ENCODE results near the gene XYLT1.

Gene XYLT1

DNA sequence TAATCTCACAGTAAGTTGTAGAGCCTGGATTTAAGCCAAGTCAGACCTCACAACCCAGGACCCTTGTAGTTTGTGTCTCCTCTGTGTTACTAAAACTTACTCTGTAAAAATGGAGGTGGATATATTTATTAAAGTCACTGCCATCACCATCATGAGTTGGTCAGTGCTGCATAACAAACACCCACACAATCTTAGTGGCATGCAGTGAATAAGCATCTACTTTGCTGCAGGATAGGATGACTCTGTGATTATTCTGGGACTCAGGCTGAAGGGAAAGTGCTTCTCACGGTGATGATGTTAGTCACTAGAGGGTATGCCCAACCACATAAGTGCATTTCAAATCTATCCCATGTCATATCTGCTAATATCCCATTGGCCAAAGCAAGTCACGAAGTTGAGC is 398.7 kb downstream of the XYLT1 start:
- no peak for DNase-seq

DNA sequence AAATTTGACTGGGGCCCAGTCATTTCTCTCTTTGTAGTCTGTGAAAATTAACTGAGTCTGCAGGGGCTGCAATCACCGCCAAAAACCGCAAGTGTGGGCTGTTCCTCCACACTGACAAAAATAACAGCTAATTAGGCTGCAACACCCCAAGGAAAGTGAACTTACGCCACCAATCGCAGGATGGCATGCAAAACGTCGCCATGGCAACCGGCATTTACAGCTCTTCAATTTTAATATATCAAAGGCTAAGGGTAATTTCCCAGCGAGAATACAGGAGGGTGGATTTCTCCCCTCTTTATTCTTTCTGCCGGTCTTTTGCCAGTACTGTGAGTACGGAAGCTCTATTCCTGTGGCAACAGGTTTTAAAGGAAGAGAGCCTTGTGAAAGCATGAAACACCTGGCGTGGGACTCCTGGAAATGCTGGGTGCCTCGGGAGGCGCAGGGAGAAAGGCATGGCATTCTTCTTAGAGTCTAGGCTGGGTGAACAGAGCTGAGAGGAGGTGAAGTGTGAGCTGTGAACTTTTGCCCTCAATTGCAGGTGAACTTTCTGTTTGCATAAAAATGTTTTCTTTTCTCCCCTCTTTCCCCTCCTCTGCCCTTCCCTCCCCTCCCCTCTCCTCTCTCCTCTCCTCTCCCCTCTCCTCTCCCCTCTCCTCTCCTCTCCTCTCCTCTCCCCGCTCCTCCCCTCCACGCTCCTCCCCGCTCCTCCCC is 399.7 kb downstream of the XYLT1 start:
- peak; percentile 34 to 79 for DNase-seq

DNA sequence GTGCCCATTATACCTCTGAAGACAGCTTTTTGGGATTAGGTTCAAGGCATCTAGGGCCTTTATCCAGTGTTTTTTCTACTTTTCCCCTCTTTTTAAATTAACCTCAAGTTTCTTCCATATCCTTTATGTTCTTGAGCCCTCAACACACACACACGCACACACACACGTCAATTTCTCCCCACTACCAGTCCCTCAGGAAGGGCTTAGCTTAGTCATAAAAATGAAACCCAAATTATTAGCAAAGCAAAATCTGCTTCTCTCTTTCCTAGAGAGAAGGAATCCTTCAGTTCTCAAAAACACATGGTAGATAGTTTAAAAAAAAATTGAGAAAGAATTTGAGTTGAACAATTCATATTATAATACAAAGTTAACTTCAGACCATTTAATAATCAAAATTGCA is 401.1 kb downstream of the XYLT1 start:
- DNase-seq, result no peak

DNA sequence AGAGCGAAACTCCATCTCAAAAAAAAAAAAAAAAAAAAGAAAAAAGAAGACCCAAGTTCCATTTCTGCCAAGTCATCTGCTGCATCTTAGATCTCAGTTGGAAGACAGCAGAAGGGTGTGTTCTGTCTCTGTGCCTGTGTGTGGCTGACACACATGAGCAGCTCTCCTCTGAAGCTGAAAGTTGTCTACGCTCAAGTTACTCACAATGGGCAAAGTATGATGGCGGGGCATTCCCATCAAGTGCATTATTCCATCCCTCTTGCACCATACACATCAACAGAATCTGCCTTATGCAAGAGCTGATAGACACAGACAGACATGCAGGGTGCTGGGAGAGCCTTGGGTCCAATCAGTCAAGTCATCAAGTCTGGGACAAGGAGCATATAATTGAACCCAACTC is 402.2 kb downstream of the XYLT1 start:
- no peak for DNase-seq

- DNase-seq, result no peak
These were observed 402.9 kb downstream of the XYLT1 start for GRCh38 chr16:17067882-17068281.

DNA sequence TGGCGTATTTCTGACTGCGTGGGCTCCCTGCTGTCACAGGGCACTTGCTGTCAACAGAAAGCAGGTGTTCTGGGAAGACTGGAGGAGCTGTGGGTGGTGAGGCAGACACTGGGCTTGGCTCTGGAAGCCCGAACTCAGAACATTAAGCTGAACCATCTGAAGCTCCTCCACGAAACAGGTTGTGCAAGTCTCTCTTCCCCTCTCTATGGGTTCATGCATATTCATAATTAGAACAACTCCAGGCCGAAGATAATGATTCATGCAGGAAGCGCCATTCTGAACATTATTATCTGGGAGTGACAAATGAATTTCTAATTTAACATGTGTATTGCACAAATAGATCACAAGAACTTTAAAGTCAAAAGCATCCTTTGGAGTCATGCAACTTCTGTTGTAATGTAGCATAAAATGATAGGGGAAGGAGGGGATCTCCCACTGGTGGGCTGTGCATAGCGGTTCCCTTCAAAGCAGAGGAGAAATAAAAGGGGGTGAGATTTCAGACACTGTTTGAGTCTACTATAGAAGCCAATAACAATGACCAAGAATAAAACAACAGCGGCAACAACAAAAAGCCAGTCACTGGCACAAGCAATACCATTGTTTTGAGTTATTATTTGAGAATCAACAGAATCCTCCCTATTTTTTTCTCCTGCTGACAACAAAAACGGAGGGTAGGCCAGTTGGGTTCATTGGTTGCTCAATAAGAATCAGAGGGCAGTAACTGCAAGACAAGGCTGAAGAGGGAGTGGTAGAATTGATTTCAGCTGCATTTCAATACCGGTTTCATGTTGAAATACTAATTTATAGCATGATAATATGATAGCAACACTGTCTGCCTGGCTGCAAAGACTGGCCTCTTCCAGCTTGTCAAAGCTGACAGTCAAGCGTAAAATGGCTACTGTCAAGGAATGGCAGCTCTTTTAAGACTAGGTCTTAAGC is 407.3 kb downstream of the XYLT1 start:
- no peak for DNase-seq

DNA sequence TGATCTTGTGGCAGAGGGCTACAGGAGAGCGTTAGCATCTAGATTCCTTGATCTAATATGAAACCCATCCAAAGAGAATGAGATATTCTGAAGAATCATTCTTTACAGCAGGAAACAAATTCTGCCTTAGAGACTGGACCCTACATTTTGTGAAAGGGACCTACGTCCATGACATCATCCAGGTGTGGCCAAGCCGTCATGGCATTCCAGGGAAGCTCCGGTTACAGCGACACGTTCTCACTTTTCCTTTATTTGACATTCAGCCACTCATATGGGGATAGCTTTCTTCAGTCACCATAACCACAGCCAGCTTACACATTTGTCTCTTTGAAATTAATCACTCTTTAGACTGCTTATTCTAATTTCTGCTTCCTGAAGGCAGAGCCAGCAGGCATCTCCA is 408.1 kb downstream of the XYLT1 start:
- DNase-seq, result no peak

- no peak for DNase-seq
These were observed 409.4 kb downstream of the XYLT1 start for GRCh38 chr16:17061326-17061725.

DNA sequence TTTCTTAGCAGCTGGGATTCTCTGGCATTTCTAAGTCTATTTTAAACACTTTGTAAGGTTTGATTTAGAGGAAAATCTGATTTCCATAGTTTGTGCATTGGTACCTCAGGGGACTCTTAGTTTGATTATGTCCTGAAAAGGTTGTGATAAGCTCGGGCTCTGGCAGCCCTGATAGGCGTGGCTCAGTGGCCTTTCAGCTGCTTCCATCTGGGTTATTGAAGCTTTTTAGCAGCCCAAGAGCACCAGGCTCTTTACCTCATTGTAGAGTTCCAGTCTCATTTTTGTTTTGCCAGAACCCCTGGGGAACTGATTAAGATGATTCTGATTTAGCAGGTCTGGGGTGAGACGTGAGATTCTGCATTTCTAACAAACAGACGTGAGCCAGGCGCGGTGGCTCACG is 412.3 kb downstream of the XYLT1 start:
- no peak for DNase-seq

DNA sequence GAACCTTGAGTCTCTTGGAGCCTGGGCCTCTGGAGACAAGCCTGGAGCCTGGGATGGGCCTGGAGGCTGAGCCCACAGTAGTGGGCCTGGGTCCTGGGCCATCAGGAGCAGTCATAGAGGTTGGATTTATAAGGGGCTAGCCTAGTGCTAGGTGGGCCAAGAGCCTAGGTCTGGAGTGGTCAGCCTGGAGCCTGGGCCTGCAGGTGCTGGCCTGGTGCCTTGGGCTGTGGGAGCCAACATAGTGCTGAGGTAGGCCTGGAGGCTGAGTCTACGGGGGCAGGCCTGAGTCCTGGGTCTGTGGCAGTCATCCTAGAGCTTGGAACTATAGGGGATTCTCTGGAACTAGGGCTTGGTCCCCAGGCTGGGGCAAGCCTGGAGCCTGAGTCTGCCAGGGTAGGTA is 414.1 kb downstream of the XYLT1 start:
- no peak for DNase-seq

- DNase-seq, result peak in 1 of 2 experiments; percentile 50
These were observed 417.1 kb downstream of the XYLT1 start for GRCh38 chr16:17053536-17054160.
